Ishikawa (cell line): ENCODE results near the gene PTPRN2.

ENCODE experiments used
- CEBPB ChIP-seq: IDR thresholded peaks from 2 replicates; pipeline ENCODE4 v1.6.1; 2012
- CREB1 ChIP-seq: IDR thresholded peaks from 2 replicates; pipeline ENCODE4 v1.6.1; 2012; ENCODE audit warnings: low read depth
- EGR1 ChIP-seq: IDR thresholded peaks from 2 replicates; pipeline ENCODE4 v1.6.1; 2012
- EP300 ChIP-seq: IDR thresholded peaks from 2 replicates; pipeline ENCODE4 v1.6.1; 2012; ENCODE audit warnings: borderline replicate concordance
- FOXM1 ChIP-seq: IDR thresholded peaks from 2 replicates; pipeline ENCODE4 v1.6.1; 2012; ENCODE audit warnings: low read depth, borderline replicate concordance
- MAX ChIP-seq: IDR thresholded peaks from 2 replicates; pipeline ENCODE4 v1.6.1; 2012
- NFIC ChIP-seq: IDR thresholded peaks from 2 replicates; pipeline ENCODE4 v1.6.1; 2012
- RAD21 ChIP-seq: IDR thresholded peaks from 2 replicates; pipeline ENCODE4 v1.6.1; 2012; ENCODE audit warnings: low read depth
- REST ChIP-seq: IDR thresholded peaks from 2 replicates; pipeline ENCODE4 v1.6.1; 2012; ENCODE audit warnings: low read depth, mild to moderate bottlenecking
- TAF1 ChIP-seq: IDR thresholded peaks from 2 replicates; pipeline ENCODE4 v1.6.1; 2012; ENCODE audit warnings: low read depth, mild to moderate bottlenecking
- TCF12 ChIP-seq: IDR thresholded peaks from 2 replicates; pipeline ENCODE4 v1.6.1; 2012; ENCODE audit warnings: low read depth
- TEAD4 ChIP-seq: IDR thresholded peaks from 2 replicates; pipeline ENCODE4 v1.6.1; 2012
- USF1 ChIP-seq: IDR thresholded peaks from 2 replicates; pipeline ENCODE4 v1.6.1; 2012
- YY1 ChIP-seq: IDR thresholded peaks from 2 replicates; pipeline ENCODE4 v1.6.1; 2012; ENCODE audit warnings: low read depth
- ZBTB7A ChIP-seq: IDR thresholded peaks from 2 replicates; pipeline ENCODE4 v1.6.1; 2012; ENCODE audit warnings: low read depth

PTPRN2 gene

GRCh38 chr7:158448430-158449100 is 139.1 kb downstream of the PTPRN2 start:
- TF ChIP-seq USF1 (no peak), CREB1 (no peak), YY1 (no peak), TAF1 (no peak), EGR1 (no peak), CEBPB (no peak)

GRCh38 chr7:158447506-158448171 is 140.0 kb downstream of the PTPRN2 start:
- TF ChIP-seq EGR1, result no peak
- TF ChIP-seq REST, result no peak
- no peak for TF ChIP-seq ZBTB7A
- TF ChIP-seq YY1, result no peak
- no peak for TF ChIP-seq TEAD4
- TF ChIP-seq CREB1, result no peak
- no peak for TF ChIP-seq EP300
- no peak for TF ChIP-seq TCF12
- TF ChIP-seq MAX, result no peak
- TF ChIP-seq FOXM1, result no peak
- TF ChIP-seq TAF1, result no peak
- no peak for TF ChIP-seq NFIC
- no peak for TF ChIP-seq CEBPB
- TF ChIP-seq USF1, result no peak
- TF ChIP-seq RAD21, result no peak

- no peak for TF ChIP-seq FOXM1
- no peak for TF ChIP-seq RAD21
- TF ChIP-seq NFIC, result no peak
- TF ChIP-seq EGR1, result no peak
- no peak for TF ChIP-seq REST
- no peak for TF ChIP-seq CEBPB
- no peak for TF ChIP-seq CREB1
- TF ChIP-seq ZBTB7A, result no peak
- no peak for TF ChIP-seq TAF1
- TF ChIP-seq TCF12, result no peak
- no peak for TF ChIP-seq USF1
- no peak for TF ChIP-seq YY1
- TF ChIP-seq TEAD4, result no peak
- no peak for TF ChIP-seq EP300
- TF ChIP-seq MAX, result no peak
Measured at GRCh38 chr7:158447151-158447505, 140.5 kb downstream of the PTPRN2 start.

- no peak for TF ChIP-seq TAF1
- TF ChIP-seq USF1, result no peak
- TF ChIP-seq NFIC, result no peak
- TF ChIP-seq FOXM1, result no peak
- TF ChIP-seq CREB1, result no peak
- TF ChIP-seq RAD21, result no peak
- TF ChIP-seq CEBPB, result no peak
- TF ChIP-seq TCF12, result no peak
- TF ChIP-seq EP300, result no peak
- no peak for TF ChIP-seq ZBTB7A
Measured at GRCh38 chr7:158446706-158447105, 140.9 kb downstream of the PTPRN2 start.

- TF ChIP-seq NFIC (no peak), CEBPB (no peak), EP300 (no peak), USF1 (no peak), RAD21 (no peak), MAX (no peak), FOXM1 (no peak), ZBTB7A (no peak), YY1 (no peak), TCF12 (no peak), REST (no peak), TAF1 (no peak), CREB1 (no peak), EGR1 (no peak), TEAD4 (no peak)
Measured at GRCh38 chr7:158446281-158446680, 141.3 kb downstream of the PTPRN2 start.
